Measurements from ENCODE around the gene IL9. TPM values are rescaled to one million over a fixed set of nuclear protein-coding genes. Genes with fewer than 3 reads are reported as not detected.

IL9 gene
- total RNA-seq, 4 donors from 2014 or later: not detected

GRCh38 chr5:135901633-135902032 lies 6.0 kb upstream of the IL9 start:
- Histone ChIP-seq H3K27me3 (peaks cover 0 to 6% of the 10 kb centered on the region in 2 donors), H3K27ac (no peak overlapping the region), H3K4me3 (no peak overlapping the region), H3K36me3 (no peaks in the 10 kb centered on the region), H3K9me3 (no peaks in the 10 kb centered on the region), H3K4me1 (no peaks in the 10 kb centered on the region)
- TF ChIP-seq POLR2A (IDR thresholded peaks at IDR 0.05): no peak
- no peak for DNase-seq
- intact Hi-C loops (cut with DNase I; ENCODE audit: low total_unique reads): no loop called here

GRCh38 chr5:135900276-135900675 lies 4.6 kb upstream of the IL9 start:
- no peaks in the 10 kb centered on the region for H3K36me3 ChIP-seq
- DNase-seq: no peak
- no peaks in the 10 kb centered on the region for H3K9me3 ChIP-seq
- TF ChIP-seq CTCF (IDR thresholded peaks at IDR 0.05) (no peak), POLR2A (IDR thresholded peaks at IDR 0.05) (no peak)
- no peak overlapping the region for H3K4me3 ChIP-seq
- no peak overlapping the region for H3K27ac ChIP-seq
- H3K27me3 ChIP-seq: peaks cover 0 to 6% of the 10 kb centered on the region in 2 donors
- intact Hi-C loops (cut with DNase I; ENCODE audit: low total_unique reads): no loop called here
- H3K4me1 ChIP-seq: no peaks in the 10 kb centered on the region

GRCh38 chr5:135898651-135899050 lies 3.0 kb upstream of the IL9 start:
- H3K27ac ChIP-seq: no peak overlapping the region
- intact Hi-C loops (cut with DNase I; ENCODE audit: low total_unique reads): no loop called here

GRCh38 chr5:135894789-135895188 lies 852 bp downstream of the IL9 start:
- intact Hi-C loops (cut with DNase I; ENCODE audit: low total_unique reads): no loop called here
- TF ChIP-seq CTCF (IDR thresholded peaks at IDR 0.05) (no peak), POLR2A (IDR thresholded peaks at IDR 0.05) (no peak)
- DNase-seq: no peak

More at GRCh38 chr5:135898651-135899050, 3.0 kb upstream of the IL9 start:
- Histone ChIP-seq H3K36me3 (no peaks in the 10 kb centered on the region), H3K4me1 (no peaks in the 10 kb centered on the region), H3K27me3 (peaks cover 0 to 6% of the 10 kb centered on the region in 2 donors), H3K4me3 (no peak overlapping the region), H3K9me3 (no peaks in the 10 kb centered on the region)
- no peak for DNase-seq
- no peak for TF ChIP-seq CTCF (IDR thresholded peaks at IDR 0.05)
- no peak for TF ChIP-seq POLR2A (IDR thresholded peaks at IDR 0.05)

GRCh38 chr5:135894276-135894675 lies 1.4 kb downstream of the IL9 start:
- intact Hi-C loops (cut with DNase I; ENCODE audit: low total_unique reads): no loop called here
- TF ChIP-seq POLR2A (IDR thresholded peaks at IDR 0.05) (no peak), CTCF (IDR thresholded peaks at IDR 0.05) (no peak)

More at GRCh38 chr5:135894789-135895188, 852 bp downstream of the IL9 start:
- no peaks in the 10 kb centered on the region for H3K9me3 ChIP-seq
- no peaks in the 10 kb centered on the region for H3K36me3 ChIP-seq
- H3K27ac ChIP-seq: no peak overlapping the region
- H3K4me3 ChIP-seq: no peak overlapping the region
- no peaks in the 10 kb centered on the region for H3K4me1 ChIP-seq
- peaks cover 0 to 6% of the 10 kb centered on the region in 2 donors for H3K27me3 ChIP-seq

GRCh38 chr5:135891791-135892190 lies 3.9 kb downstream of the IL9 start:
- no peak overlapping the region for H3K27ac ChIP-seq
- H3K9me3 ChIP-seq: no peaks in the 10 kb centered on the region
- H3K27me3 ChIP-seq: no peaks in the 10 kb centered on the region
- H3K4me1 ChIP-seq: no peaks in the 10 kb centered on the region
- no peak overlapping the region for H3K4me3 ChIP-seq
- TF ChIP-seq CTCF (IDR thresholded peaks at IDR 0.05) (no peak), POLR2A (IDR thresholded peaks at IDR 0.05) (no peak)
- no peak for DNase-seq
- H3K36me3 ChIP-seq: no peaks in the 10 kb centered on the region
- intact Hi-C loops (cut with DNase I; ENCODE audit: low total_unique reads): no loop called here

More at GRCh38 chr5:135894276-135894675, 1.4 kb downstream of the IL9 start:
- H3K4me3 ChIP-seq: no peak overlapping the region
- H3K9me3 ChIP-seq: no peaks in the 10 kb centered on the region
- H3K36me3 ChIP-seq: no peaks in the 10 kb centered on the region
- no peak overlapping the region for H3K27ac ChIP-seq
- H3K4me1 ChIP-seq: no peaks in the 10 kb centered on the region
- H3K27me3 ChIP-seq: peaks cover 0 to 6% of the 10 kb centered on the region in 2 donors
- DNase-seq: no peak
